ENCODE measurements around the gene SLC2A5. TPM values are rescaled to one million over a fixed set of nuclear protein-coding genes. Genes with fewer than 3 reads are reported as not detected.

Gene SLC2A5
- total RNA-seq, 1 donor, result 2.2 TPM

- TF ChIP-seq CTCF (IDR thresholded peaks at IDR 0.05; ENCODE audit: insufficient read depth, low read depth, low read length), result no peak
- no peak for DNase-seq (ENCODE audit: low read depth)
- no peak overlapping the region for H3K4me3 ChIP-seq (ENCODE audit: low read depth, low read length)
Measured at GRCh38 chr1:9093091-9093490, 23.7 kb upstream of the SLC2A5 start.

GRCh38 chr1:9088807-9089206, 19.4 kb upstream of the SLC2A5 start:
- no peak overlapping the region for H3K4me3 ChIP-seq (ENCODE audit: low read depth, low read length)
- TF ChIP-seq CTCF (IDR thresholded peaks at IDR 0.05; ENCODE audit: insufficient read depth, low read depth, low read length), result no peak
- no peak for DNase-seq (ENCODE audit: low read depth)

- no peak for DNase-seq (ENCODE audit: low read depth)
- TF ChIP-seq CTCF (IDR thresholded peaks at IDR 0.05; ENCODE audit: insufficient read depth, low read depth, low read length), result no peak
- H3K4me3 ChIP-seq (ENCODE audit: low read depth, low read length), result no peak overlapping the region
Measured at GRCh38 chr1:9087411-9088125, 18.1 kb upstream of the SLC2A5 start.

GRCh38 chr1:9086796-9087195, 17.4 kb upstream of the SLC2A5 start:
- no peak overlapping the region for H3K4me3 ChIP-seq (ENCODE audit: low read depth, low read length)
- DNase-seq (ENCODE audit: low read depth), result peak; percentile 70
- no peak for TF ChIP-seq CTCF (IDR thresholded peaks at IDR 0.05; ENCODE audit: insufficient read depth, low read depth, low read length)

- no peak overlapping the region for H3K4me3 ChIP-seq (ENCODE audit: low read depth, low read length)
- DNase-seq (ENCODE audit: low read depth), result peak; percentile 77
- no peak for TF ChIP-seq CTCF (IDR thresholded peaks at IDR 0.05; ENCODE audit: insufficient read depth, low read depth, low read length)
Measured at GRCh38 chr1:9086045-9086444, 16.6 kb upstream of the SLC2A5 start.

- no peak overlapping the region for H3K4me3 ChIP-seq (ENCODE audit: low read depth, low read length)
- no peak for DNase-seq (ENCODE audit: low read depth)
- TF ChIP-seq CTCF (IDR thresholded peaks at IDR 0.05; ENCODE audit: insufficient read depth, low read depth, low read length), result no peak
Measured at GRCh38 chr1:9085306-9085940, 16.0 kb upstream of the SLC2A5 start.
